ENCODE measurements around the gene PIAS4. TPM values are rescaled to one million over a fixed set of nuclear protein-coding genes. Genes with fewer than 3 reads are reported as not detected.

The PIAS4 gene
- total RNA-seq, 4 donors from 2014 or later: 23.0 to 32.4 (median 26.3) TPM

DNA sequence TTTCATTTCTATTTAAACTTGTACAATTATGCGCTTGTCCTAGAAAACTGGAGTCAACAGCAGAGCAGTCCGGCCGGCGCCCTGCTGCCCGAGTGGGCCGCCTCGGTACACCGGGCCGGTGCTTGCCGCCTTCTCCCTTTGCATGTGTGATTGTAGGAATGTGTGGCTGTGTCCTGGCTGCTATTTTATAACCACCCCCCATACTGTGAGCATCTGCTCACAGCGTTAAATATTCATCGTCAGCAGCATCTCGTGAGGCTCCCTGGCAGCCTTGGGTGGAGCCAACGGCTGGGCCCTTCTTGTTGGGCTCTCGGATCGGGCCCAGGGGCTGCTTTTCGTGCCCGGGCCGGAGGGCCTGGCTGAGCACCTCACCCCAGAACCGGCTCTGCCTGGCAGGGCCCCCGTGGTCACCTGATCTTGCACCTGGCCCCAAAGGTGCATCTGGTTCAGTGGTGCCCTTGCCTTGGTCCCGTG lies 10.6 kb downstream of the PIAS4 start:
- peak overlapping the region in 1 of 4 donors; percentile 21 for H3K4me3 ChIP-seq

GRCh38 chr19:4018775-4019504 lies 11.4 kb downstream of the PIAS4 start:
- WGBS, 2 donors: 58 to 62% methylated on average over 17 to 18 of the region's 19 CpGs
- Histone ChIP-seq H3K27ac (peak overlapping the region; percentile 69 to 95 (median 84)), H3K4me1 (peaks cover 0 to 80% (median 50%) of the 10 kb centered on the region in 4 donors), H3K36me3 (peaks cover 0 to 36% (median under 1%) of the 10 kb centered on the region in 3 donors), H3K27me3 (no peaks in the 10 kb centered on the region), H3K9me3 (no peaks in the 10 kb centered on the region), H3K4me3 (no peak overlapping the region)
- TF ChIP-seq, protein P1, sequence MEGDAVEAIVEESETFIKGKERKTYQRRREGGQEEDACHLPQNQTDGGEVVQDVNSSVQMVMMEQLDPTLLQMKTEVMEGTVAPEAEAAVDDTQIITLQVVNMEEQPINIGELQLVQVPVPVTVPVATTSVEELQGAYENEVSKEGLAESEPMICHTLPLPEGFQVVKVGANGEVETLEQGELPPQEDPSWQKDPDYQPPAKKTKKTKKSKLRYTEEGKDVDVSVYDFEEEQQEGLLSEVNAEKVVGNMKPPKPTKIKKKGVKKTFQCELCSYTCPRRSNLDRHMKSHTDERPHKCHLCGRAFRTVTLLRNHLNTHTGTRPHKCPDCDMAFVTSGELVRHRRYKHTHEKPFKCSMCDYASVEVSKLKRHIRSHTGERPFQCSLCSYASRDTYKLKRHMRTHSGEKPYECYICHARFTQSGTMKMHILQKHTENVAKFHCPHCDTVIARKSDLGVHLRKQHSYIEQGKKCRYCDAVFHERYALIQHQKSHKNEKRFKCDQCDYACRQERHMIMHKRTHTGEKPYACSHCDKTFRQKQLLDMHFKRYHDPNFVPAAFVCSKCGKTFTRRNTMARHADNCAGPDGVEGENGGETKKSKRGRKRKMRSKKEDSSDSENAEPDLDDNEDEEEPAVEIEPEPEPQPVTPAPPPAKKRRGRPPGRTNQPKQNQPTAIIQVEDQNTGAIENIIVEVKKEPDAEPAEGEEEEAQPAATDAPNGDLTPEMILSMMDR (IDR thresholded peaks at IDR 0.05): no peak
- no peak for DNase-seq (ENCODE audit: low spot score in 2 of 2)

More for the DNA sequence above, 10.6 kb downstream of the PIAS4 start:
- TF ChIP-seq POLR2A (IDR thresholded peaks at IDR 0.05): peak in 1 of 2 donors; percentile 35
- peak in 1 of 2 donors; percentile 65 for TF ChIP-seq EP300 (IDR thresholded peaks at IDR 0.05)
- TF ChIP-seq, protein P1 (IDR thresholded peaks at IDR 0.05): no peak
- Histone ChIP-seq H3K27ac (peak overlapping the region; percentile 69 to 95 (median 84)), H3K4me1 (peaks cover 0 to 80% (median 56%) of the 10 kb centered on the region in 4 donors), H3K27me3 (no peaks in the 10 kb centered on the region), H3K36me3 (peaks cover 2 to 36% (median 8%) of the 10 kb centered on the region in 3 donors), H3K9me3 (no peaks in the 10 kb centered on the region)
- no peak for DNase-seq (ENCODE audit: low spot score in 2 of 2)
- 54 to 75% methylated on average over 15 to 22 of the region's 22 CpGs for WGBS, 2 donors

DNA sequence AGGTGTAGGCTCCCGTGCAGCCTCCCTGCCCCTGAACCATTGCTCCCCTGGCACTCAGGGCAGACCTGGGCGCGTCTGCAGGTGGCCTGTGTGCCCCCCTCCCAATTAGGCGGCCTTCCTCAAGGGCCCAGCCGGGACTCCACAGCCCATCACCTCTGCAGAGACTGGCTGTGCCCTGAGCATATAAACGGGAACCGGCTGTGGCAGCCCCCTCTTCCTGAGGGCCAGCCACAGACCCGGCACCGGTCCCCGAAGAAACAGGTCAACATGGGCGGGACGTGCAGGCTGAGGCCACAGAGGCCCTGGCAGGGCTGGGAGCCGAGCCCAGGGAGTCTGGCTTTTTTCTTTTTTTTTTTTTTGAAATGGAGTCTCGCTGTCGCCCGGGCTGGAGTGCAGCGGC lies 12.0 kb downstream of the PIAS4 start:
- WGBS, 2 donors: 39 to 48% methylated on average over 14 to 17 of the region's 17 CpGs
- Histone ChIP-seq H3K36me3 (peaks cover 0 to 36% (median 0%) of the 10 kb centered on the region in 3 donors), H3K27me3 (no peaks in the 10 kb centered on the region), H3K27ac (peak overlapping the region; percentile 69 to 95 (median 84)), H3K4me3 (no peak overlapping the region), H3K9me3 (no peaks in the 10 kb centered on the region), H3K4me1 (peaks cover 0 to 80% (median 44%) of the 10 kb centered on the region in 4 donors)
- TF ChIP-seq EP300 (IDR thresholded peaks at IDR 0.05): no peak
- no peak for TF ChIP-seq POLR2A (IDR thresholded peaks at IDR 0.05)
- TF ChIP-seq, protein P1 (IDR thresholded peaks at IDR 0.05): no peak
- no peak for DNase-seq (ENCODE audit: low spot score in 2 of 2)

DNA sequence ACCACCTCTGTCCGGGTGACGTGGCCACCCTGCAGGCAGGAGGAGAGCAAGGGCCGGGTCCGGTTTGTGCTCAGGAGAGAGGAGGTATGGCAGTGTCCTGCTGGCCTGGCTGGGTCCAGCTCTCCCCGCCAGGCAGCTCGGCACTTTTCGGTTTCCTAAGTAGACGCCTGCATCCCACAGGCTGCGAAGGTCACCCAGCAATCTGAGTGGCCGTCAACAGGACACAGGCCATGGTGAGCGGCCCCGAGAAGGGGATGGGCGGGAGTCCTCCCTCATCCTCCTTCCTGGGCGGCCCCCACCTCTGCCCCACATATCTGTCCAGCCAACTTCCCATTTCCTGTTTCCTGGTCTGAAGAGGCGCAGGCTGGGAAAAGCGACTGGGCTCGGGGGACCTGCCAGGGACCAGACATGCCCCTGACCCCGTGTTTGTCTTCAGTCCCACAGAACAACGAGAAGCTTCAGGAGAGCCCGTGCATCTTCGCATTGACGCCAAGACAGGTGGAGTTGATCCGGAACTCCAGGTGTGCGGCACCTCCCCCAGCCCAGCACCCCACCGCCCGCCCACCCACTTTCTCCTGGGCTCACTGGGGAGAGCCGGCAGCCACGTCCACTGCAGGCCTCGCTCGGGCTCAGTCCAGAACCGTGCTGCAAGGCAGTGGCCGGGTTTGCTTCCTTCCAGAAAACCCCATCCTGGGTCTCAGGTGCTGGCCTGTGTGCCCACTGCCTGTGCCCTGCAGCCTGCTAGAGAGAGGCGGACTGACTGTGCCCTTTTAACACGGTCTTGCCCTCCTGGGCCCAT lies 16.3 kb downstream of the PIAS4 start:
- H3K27me3 ChIP-seq: no peaks in the 10 kb centered on the region
- 76 to 77% methylated on average over 33 to 34 of the region's 34 CpGs for whole genome bisulfite sequencing, 2 donors
- H3K4me3 ChIP-seq: no peak overlapping the region
- TF ChIP-seq, protein P1 (IDR thresholded peaks at IDR 0.05): no peak
- TF ChIP-seq POLR2A (IDR thresholded peaks at IDR 0.05) (no peak), EP300 (IDR thresholded peaks at IDR 0.05) (no peak)
- no peaks in the 10 kb centered on the region for H3K9me3 ChIP-seq
- H3K27ac ChIP-seq: peak overlapping the region in 2 of 4 donors; percentile 50 to 56
- H3K36me3 ChIP-seq: peaks cover 4 to 60% (median 10%) of the 10 kb centered on the region in 3 donors
- no peak for DNase-seq (ENCODE audit: low spot score in 2 of 2)
- peaks cover 0 to 39% (median 14%) of the 10 kb centered on the region in 4 donors for H3K4me1 ChIP-seq
